Measurements from ENCODE around the gene NMT2. TPM values are rescaled to one million over a fixed set of nuclear protein-coding genes. Genes with fewer than 3 reads are reported as not detected.

Gene NMT2
- total RNA-seq, 2 experiments from 2014 or later: 0.72 to 0.82 TPM

DNA sequence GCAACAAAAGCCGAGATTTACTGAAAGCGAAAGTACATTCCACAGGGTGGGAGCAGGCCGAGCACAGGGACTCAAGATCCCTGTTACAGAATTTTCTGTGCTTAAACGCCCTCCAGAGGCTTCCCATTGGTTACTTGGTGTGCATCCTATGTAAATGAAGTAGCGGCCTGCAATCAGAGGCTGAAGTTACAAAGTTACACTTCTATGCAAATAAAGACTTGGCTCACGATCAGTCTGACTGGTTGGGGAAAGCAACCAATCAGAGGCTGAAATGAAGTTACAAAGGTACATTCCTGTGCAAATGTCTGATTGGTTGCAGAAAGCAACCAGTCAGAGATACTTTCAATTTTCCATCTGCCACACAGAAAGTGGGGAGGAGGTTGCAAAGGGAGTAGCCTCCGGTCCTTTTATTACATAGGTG is 84.0 kb downstream of the NMT2 start:
- CTCF ChIA-PET (ENCODE audit: unreplicated experiment): no interaction called here
- TF ChIP-seq, protein P1, sequence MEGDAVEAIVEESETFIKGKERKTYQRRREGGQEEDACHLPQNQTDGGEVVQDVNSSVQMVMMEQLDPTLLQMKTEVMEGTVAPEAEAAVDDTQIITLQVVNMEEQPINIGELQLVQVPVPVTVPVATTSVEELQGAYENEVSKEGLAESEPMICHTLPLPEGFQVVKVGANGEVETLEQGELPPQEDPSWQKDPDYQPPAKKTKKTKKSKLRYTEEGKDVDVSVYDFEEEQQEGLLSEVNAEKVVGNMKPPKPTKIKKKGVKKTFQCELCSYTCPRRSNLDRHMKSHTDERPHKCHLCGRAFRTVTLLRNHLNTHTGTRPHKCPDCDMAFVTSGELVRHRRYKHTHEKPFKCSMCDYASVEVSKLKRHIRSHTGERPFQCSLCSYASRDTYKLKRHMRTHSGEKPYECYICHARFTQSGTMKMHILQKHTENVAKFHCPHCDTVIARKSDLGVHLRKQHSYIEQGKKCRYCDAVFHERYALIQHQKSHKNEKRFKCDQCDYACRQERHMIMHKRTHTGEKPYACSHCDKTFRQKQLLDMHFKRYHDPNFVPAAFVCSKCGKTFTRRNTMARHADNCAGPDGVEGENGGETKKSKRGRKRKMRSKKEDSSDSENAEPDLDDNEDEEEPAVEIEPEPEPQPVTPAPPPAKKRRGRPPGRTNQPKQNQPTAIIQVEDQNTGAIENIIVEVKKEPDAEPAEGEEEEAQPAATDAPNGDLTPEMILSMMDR (conservative IDR thresholded peaks at IDR 0.05; ENCODE audit: low read length): no peak
- TF ChIP-seq EZH2phosphoT487 (IDR thresholded peaks at IDR 0.05; ENCODE audit: borderline replicate concordance, low read depth, low read length): no peak
- H3K79me2 ChIP-seq (ENCODE audit: insufficient read depth, low read depth, low read length): no peaks in the 10 kb centered on the region
- no peak for DNase-seq (ENCODE audit: low spot score)
- BruUV-seq (replicated peaks): no TSS peak
- no peaks in the 10 kb centered on the region for H3K9me2 ChIP-seq (ENCODE audit: insufficient read depth, low read length)
- intact Hi-C loops (cut with micrococcal nuclease; ENCODE audit: unreplicated experiment): no loop called here
- H3K4me2 ChIP-seq (ENCODE audit: low read length): no peak overlapping the region
- H3K27ac ChIP-seq (ENCODE audit: low read depth, low read length, poor library complexity, severe bottlenecking): no peak overlapping the region
- no peak overlapping the region for H3K4me3 ChIP-seq (ENCODE audit: low read depth, low read length, poor library complexity, severe bottlenecking)
- H3K9me3 ChIP-seq (ENCODE audit: low read length): no peaks in the 10 kb centered on the region
- POLR2A ChIA-PET: interaction anchor here (1.2 kb wide), 1 partner anchor 18 kb away, joined by 3 read pairs; no protein-coding TSS in a partner anchor
- no peaks in the 10 kb centered on the region for H3K36me3 ChIP-seq (ENCODE audit: insufficient read depth, low read length)
- H4K20me1 ChIP-seq (ENCODE audit: insufficient read depth, low read length): no peaks in the 10 kb centered on the region
- no peak overlapping the region for H2AFZ ChIP-seq (ENCODE audit: low read length)
- no peaks in the 10 kb centered on the region for H3K4me1 ChIP-seq (ENCODE audit: insufficient read depth, low read length, poor library complexity, severe bottlenecking)

DNA sequence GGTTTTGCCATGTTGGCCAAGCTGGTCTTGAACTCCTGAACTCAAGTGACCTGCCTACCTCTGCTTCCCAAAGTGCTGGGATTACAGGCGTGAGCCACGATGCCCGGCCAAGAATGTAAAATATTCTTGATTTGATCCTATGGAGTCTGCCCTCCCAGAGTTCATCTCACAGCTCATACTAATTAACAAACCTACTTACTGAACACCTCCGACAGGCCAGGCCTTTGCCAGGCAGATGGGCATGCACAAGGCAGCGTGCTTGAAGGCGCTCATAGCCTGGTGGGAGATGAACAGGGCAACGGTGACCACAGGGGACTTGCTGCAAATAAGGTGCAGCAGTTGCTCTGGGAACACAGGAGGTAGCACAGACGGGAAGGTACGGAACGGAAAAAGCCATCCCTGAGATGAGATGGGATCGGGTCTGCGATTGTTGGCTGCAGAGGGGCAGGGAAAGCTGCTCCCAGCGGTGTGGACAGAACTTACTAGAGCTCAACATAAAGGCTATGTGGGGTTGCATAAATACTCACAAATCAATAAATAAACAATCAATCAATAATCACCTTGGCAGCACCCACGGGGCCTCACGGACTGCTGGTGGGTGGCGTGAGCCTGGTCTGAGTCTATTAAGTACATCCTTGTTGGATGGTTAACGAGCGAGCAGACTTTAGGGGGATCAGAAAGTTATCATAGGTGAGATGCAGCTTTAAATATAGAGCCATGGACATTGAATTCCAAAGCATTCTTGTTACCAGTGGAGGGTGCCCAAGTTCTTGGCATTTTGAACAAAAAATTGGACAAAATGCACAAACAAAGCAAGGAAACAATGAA is 84.6 kb downstream of the NMT2 start:
- no peaks in the 10 kb centered on the region for H3K4me1 ChIP-seq (ENCODE audit: insufficient read depth, low read length, poor library complexity, severe bottlenecking)
- no peak for TF ChIP-seq EZH2phosphoT487 (IDR thresholded peaks at IDR 0.05; ENCODE audit: borderline replicate concordance, low read depth, low read length)
- TF ChIP-seq, protein P1 (conservative IDR thresholded peaks at IDR 0.05; ENCODE audit: low read length): no peak
- intact Hi-C loops (cut with micrococcal nuclease; ENCODE audit: unreplicated experiment): no loop called here
- no peaks in the 10 kb centered on the region for H3K36me3 ChIP-seq (ENCODE audit: insufficient read depth, low read length)
- no peaks in the 10 kb centered on the region for H3K79me2 ChIP-seq (ENCODE audit: insufficient read depth, low read depth, low read length)
- no TSS peak for BruUV-seq (replicated peaks)
- no peaks in the 10 kb centered on the region for H3K9me2 ChIP-seq (ENCODE audit: insufficient read depth, low read length)
- no peak overlapping the region for H3K4me3 ChIP-seq (ENCODE audit: low read depth, low read length, poor library complexity, severe bottlenecking)
- H3K9me3 ChIP-seq (ENCODE audit: low read length): no peaks in the 10 kb centered on the region
- DNase-seq (ENCODE audit: low spot score): no peak
- CTCF ChIA-PET (ENCODE audit: unreplicated experiment): no interaction called here
- POLR2A ChIA-PET: interaction anchor here (0.8 to 1.2 kb wide), 2 partner anchors 15 to 19 kb away, joined by 3 to 6 read pairs; no protein-coding TSS in a partner anchor
- no peak overlapping the region for H3K27ac ChIP-seq (ENCODE audit: low read depth, low read length, poor library complexity, severe bottlenecking)
- no peak overlapping the region for H3K4me2 ChIP-seq (ENCODE audit: low read length)
- H2AFZ ChIP-seq (ENCODE audit: low read length): no peak overlapping the region
- H4K20me1 ChIP-seq (ENCODE audit: insufficient read depth, low read length): no peaks in the 10 kb centered on the region

DNA sequence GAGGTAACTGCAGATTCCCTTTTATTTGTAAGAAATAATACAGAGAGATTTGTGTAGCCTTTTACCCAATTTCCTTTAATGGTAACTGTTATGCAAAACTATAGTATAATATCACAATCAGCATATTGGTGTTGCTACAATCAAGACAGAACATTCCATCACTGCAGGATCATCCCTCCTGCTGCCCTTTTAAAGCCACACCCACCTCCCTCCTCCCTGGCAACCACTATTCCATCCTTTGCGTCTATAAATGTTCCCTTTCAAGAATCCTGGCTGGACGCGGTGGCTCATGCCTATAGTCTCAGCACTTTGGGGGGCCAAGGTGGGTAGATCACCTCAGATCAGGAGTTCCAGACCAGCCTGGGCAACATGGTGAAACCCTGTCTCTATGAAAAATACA is 93.1 kb downstream of the NMT2 start:
- intact Hi-C loops (cut with micrococcal nuclease; ENCODE audit: unreplicated experiment): no loop called here
- BruUV-seq (replicated peaks): no TSS peak
- H3K4me2 ChIP-seq (ENCODE audit: low read length): no peak overlapping the region
- H3K4me3 ChIP-seq (ENCODE audit: low read depth, low read length, poor library complexity, severe bottlenecking): no peak overlapping the region
- H3K27ac ChIP-seq (ENCODE audit: low read depth, low read length, poor library complexity, severe bottlenecking): no peak overlapping the region
- POLR2A ChIA-PET: no interaction called here
- H2AFZ ChIP-seq (ENCODE audit: low read length): no peak overlapping the region
- DNase-seq (ENCODE audit: low spot score): no peak
- CTCF ChIA-PET (ENCODE audit: unreplicated experiment): no interaction called here
- H4K20me1 ChIP-seq (ENCODE audit: insufficient read depth, low read length): no peaks in the 10 kb centered on the region
- no peak for TF ChIP-seq EZH2phosphoT487 (IDR thresholded peaks at IDR 0.05; ENCODE audit: borderline replicate concordance, low read depth, low read length)
- TF ChIP-seq, protein P1 (conservative IDR thresholded peaks at IDR 0.05; ENCODE audit: low read length): no peak
- no peaks in the 10 kb centered on the region for H3K79me2 ChIP-seq (ENCODE audit: insufficient read depth, low read depth, low read length)
- no peaks in the 10 kb centered on the region for H3K9me2 ChIP-seq (ENCODE audit: insufficient read depth, low read length)
- H3K36me3 ChIP-seq (ENCODE audit: insufficient read depth, low read length): no peaks in the 10 kb centered on the region
- H3K4me1 ChIP-seq (ENCODE audit: insufficient read depth, low read length, poor library complexity, severe bottlenecking): no peaks in the 10 kb centered on the region
- no peaks in the 10 kb centered on the region; the same call in 1 of the 2 replicates for H3K9me3 ChIP-seq (ENCODE audit: low read length)
